ENCODE measurements around the gene PRKG1. TPM values are rescaled to one million over a fixed set of nuclear protein-coding genes. Genes with fewer than 3 reads are reported as not detected.

Gene PRKG1
- total RNA-seq, 2 donors from 2014 or later: 17.8 to 31.1 TPM

DNA sequence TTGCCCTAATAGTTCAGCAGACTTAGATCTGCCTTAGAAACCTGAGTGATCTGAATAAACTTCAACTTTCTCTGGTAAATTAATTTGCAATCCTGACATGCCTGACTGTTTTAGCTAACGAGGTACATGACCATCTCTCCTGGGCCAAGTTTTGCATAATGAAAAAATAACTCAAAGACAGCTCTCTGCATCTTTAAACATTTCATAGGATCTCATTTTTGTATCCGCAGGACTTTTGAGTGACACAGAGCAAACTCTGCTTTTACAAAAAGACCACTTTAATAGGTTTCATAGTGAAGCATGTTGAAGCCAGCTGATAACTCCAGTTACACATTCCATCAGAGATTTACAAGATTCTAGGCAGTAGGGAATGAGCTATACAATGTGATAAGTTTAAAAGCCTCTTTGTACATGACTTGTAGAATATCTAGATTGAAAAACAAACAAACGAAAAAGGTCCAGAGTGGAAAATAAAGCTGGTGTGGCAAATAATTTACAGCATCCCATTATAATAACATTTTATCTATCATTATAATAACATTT lies 2.1 kb downstream of the PRKG1 start:
- no peaks in the 10 kb centered on the region for H3K36me3 ChIP-seq
- H3K27ac ChIP-seq: no peak overlapping the region
- peak overlapping the region; percentile 0 to 74 for H3K4me3 ChIP-seq
- TF ChIP-seq, protein P1, sequence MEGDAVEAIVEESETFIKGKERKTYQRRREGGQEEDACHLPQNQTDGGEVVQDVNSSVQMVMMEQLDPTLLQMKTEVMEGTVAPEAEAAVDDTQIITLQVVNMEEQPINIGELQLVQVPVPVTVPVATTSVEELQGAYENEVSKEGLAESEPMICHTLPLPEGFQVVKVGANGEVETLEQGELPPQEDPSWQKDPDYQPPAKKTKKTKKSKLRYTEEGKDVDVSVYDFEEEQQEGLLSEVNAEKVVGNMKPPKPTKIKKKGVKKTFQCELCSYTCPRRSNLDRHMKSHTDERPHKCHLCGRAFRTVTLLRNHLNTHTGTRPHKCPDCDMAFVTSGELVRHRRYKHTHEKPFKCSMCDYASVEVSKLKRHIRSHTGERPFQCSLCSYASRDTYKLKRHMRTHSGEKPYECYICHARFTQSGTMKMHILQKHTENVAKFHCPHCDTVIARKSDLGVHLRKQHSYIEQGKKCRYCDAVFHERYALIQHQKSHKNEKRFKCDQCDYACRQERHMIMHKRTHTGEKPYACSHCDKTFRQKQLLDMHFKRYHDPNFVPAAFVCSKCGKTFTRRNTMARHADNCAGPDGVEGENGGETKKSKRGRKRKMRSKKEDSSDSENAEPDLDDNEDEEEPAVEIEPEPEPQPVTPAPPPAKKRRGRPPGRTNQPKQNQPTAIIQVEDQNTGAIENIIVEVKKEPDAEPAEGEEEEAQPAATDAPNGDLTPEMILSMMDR (IDR thresholded peaks at IDR 0.05): no peak
- DNase-seq (ENCODE audit: low spot score): no peak
- H3K9me3 ChIP-seq: no peaks in the 10 kb centered on the region
- H3K27me3 ChIP-seq: no peaks in the 10 kb centered on the region
- peaks cover 0 to 35% of the 10 kb centered on the region in 2 donors for H3K4me1 ChIP-seq

- TF ChIP-seq, protein P1 (IDR thresholded peaks at IDR 0.05): no peak
- no peaks in the 10 kb centered on the region for H3K27me3 ChIP-seq
- H3K4me3 ChIP-seq: no peak overlapping the region
- DNase-seq (ENCODE audit: low spot score): no peak
- H3K27ac ChIP-seq: no peak overlapping the region
- peaks cover 0 to 35% of the 10 kb centered on the region in 2 donors for H3K4me1 ChIP-seq
- H3K9me3 ChIP-seq: no peaks in the 10 kb centered on the region
- no peaks in the 10 kb centered on the region for H3K36me3 ChIP-seq
These were observed 2.8 kb downstream of the PRKG1 start for GRCh38 chr10:51077074-51077473.

- Histone ChIP-seq H3K27ac (no peak overlapping the region), H3K27me3 (no peaks in the 10 kb centered on the region), H3K36me3 (no peaks in the 10 kb centered on the region), H3K4me1 (peaks cover 0 to 35% of the 10 kb centered on the region in 2 donors), H3K9me3 (no peaks in the 10 kb centered on the region), H3K4me3 (no peak overlapping the region)
- DNase-seq (ENCODE audit: low spot score): no peak
- TF ChIP-seq, protein P1 (IDR thresholded peaks at IDR 0.05): no peak
These were observed 3.2 kb downstream of the PRKG1 start for GRCh38 chr10:51077507-51077906.

GRCh38 chr10:51079331-51079730 lies 5.0 kb downstream of the PRKG1 start:
- TF ChIP-seq, protein P1 (IDR thresholded peaks at IDR 0.05): no peak
- Histone ChIP-seq H3K27me3 (no peaks in the 10 kb centered on the region), H3K4me1 (peaks cover 0 to 42% of the 10 kb centered on the region in 2 donors), H3K27ac (peak overlapping the region in 1 of 2 donors; percentile 1), H3K36me3 (no peaks in the 10 kb centered on the region), H3K4me3 (no peak overlapping the region), H3K9me3 (no peaks in the 10 kb centered on the region)
- DNase-seq (ENCODE audit: low spot score): no peak

GRCh38 chr10:51079766-51080165 lies 5.5 kb downstream of the PRKG1 start:
- DNase-seq (ENCODE audit: low spot score): no peak
- TF ChIP-seq, protein P1 (IDR thresholded peaks at IDR 0.05): no peak
- Histone ChIP-seq H3K4me1 (peaks cover 0 to 42% of the 10 kb centered on the region in 2 donors), H3K27ac (no peak overlapping the region), H3K27me3 (no peaks in the 10 kb centered on the region), H3K9me3 (no peaks in the 10 kb centered on the region), H3K4me3 (no peak overlapping the region), H3K36me3 (no peaks in the 10 kb centered on the region)

Measured in right atrium auricular region (tissue), 2 donors.